T follicular helper cell (primary cell): ENCODE measurements around the gene TRIM17.

Source experiments
- DNase-seq: peaks from one replicate; pipeline ENCODE4 v3.0.0-alpha.2; 2020; ENCODE audit warnings: low read depth

The TRIM17 gene

DNA sequence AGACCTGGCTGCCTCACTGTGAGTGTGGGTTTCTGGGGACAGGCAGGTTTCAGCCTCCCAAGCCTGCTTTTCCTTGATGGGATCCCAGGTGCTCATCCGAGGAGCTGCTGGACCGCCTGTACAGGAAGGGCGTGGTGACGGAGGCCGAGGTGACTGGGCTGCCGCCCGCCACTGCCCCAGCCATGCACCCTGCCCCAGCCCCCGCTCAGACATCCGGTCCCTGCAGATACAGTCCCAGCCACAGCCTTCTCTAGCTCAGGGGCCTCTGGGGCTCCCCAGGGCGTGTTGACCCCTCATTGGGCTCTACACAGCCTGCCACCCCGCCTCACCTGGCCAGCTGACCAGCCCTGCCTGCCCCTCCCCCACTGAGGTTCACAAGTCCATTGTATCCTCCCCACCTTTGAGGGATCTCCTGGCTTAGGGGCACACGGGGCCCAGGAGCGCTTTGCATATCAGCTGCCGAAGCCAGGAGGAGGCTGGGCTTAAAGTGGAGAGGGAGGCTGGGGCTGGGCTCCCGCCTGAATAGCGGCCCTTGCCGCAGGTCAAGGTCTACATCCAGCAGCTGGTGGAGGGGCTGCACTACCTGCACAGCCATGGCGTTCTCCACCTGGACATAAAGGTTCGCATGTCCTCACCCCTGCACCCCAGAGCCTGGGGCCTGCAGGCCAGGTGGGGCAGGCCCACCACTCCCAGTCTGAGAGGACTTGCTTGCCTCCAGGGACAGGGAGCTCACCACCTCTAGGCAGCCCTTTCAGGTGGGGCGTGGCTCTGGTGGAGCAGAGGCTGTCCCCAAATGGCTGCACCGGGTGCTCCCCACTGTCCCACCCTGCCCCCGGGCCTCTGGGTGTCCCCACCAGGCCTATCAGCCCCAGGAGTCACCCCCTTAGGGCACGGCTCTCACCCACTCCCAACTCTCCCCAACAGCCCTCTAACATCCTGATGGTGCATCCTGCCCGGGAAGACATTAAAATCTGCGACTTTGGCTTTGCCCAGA lies 48.6 kb downstream of the TRIM17 start:
- DNase-seq: no peak

DNA sequence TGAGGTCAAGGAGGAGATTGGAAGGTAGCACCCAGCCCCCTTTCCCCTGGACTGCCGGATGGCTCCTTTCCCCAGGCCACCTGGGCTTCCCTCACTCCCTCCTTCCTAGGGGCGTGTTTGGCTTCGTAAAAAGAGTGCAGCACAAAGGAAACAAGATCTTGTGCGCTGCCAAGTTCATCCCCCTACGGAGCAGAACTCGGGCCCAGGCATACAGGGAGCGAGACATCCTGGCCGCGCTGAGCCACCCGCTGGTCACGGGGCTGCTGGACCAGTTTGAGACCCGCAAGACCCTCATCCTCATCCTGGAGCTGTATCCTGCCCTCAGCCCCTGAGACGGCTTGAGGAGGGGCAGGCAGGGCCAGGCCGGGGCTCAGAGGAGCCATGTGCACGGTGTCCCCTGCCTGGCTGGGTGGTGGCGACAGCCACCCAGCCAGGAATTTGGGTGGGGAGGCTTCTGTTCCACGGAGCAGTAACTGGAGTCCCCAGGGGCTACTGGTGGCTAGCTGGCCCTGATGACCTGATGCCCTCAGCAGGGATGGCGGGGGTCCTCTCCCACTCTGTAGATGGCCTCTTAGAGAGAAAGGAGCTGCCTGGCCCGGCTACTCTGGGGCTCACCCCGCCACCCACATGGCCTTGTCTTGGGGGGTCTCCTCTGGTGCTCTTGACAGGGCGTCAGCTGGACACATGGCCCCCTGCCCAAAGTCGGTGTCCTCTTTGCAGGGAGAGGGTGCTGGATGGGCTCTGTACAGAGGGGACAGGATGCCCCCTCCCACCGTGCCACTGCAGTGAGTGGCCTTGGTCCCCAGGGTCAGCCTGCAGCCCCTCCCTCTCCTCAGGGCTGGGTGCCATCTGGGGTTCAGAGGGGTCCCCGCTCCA lies 49.6 kb downstream of the TRIM17 start:
- DNase-seq: no peak

DNA sequence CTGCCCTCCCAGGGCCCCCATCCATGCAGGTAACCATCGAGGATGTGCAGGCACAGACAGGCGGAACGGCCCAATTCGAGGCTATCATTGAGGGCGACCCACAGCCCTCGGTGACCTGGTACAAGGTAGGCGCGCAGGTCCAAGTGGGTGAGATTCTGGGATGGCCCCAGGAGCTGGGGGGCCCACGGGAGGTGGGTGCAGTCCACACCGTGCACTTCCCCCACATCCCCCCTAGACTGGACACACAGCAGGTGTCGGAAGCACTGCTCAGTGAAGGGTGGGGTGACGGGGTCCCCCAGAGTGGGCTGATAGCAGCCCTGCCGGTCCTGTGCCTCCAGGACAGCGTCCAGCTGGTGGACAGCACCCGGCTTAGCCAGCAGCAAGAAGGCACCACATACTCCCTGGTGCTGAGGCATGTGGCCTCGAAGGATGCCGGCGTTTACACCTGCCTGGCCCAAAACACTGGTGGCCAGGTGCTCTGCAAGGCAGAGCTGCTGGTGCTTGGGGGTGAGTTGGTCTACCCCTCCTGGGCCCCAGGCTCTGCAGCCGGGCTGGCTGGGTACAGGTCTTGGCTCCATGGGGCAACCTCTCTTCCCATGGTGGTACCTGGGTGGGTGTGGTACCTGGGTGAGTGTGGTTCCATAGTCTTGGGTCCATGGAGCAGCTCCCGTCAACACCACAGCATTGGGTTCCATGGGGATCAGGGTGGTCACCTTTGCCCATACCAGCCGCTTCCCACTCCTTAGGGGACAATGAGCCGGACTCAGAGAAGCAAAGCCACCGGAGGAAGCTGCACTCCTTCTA lies 50.4 kb downstream of the TRIM17 start:
- no peak for DNase-seq

DNA sequence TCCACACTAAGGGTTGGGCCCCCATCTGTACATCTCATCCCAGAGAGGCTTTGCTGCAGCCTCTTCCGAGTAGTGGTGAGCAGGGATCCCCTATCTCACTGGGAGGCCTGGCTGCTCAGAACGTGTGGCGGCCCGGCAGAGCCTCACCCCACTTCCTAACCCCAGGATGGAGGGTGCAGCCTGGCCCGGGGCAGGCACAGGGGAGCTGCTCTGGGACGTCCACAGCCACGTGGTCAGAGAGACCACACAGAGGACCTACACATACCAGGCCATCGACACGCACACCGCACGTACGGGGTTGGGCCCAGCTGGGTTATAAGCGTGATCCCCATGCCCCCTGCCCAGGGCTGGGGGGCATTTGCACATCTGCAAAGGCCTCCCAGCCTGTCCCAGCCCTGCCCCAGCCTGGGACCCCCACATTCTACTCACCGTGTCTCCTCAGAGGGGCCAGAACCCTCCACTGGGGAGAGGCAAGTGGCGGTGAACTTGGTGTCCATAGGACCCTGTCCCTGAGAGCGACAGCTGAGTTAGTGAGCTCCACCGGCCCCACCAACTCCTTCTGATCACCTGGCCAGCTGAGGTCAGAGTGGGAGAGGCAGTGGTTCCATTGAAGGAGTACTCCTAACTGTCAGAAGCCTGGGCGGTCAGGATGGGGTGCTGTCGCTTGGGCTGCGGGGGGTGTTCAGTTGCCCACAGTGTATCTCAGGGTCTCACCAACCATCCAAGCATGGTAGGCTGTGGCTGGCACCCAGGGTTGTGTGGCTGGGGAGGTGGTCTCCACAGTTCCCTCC lies 51.2 kb downstream of the TRIM17 start:
- no peak for DNase-seq

DNA sequence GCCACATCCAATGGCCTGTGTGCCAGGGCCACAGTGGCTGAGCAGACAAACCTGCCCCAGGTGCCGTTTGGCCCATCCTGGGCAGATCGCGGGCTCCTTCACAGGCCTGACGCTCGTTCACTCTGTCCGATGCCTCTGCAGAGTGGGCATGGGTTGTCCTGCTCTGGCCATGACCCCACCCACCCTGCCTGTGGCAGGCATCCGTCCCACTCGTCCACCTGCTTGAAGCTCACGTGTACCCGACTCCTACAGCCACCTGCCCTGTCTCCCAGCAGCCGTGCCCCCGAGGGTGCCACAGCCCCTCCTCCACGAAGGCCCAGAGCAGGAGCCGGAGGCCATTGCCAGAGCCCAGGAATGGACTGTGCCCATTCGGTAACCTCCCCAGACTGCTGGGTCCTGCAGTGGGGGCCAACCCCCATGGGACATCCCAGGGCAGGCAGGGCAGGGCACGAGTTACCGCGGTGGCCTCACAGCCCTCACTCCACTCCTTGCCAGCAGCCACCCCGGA lies 51.9 kb downstream of the TRIM17 start:
- DNase-seq: no peak

DNA sequence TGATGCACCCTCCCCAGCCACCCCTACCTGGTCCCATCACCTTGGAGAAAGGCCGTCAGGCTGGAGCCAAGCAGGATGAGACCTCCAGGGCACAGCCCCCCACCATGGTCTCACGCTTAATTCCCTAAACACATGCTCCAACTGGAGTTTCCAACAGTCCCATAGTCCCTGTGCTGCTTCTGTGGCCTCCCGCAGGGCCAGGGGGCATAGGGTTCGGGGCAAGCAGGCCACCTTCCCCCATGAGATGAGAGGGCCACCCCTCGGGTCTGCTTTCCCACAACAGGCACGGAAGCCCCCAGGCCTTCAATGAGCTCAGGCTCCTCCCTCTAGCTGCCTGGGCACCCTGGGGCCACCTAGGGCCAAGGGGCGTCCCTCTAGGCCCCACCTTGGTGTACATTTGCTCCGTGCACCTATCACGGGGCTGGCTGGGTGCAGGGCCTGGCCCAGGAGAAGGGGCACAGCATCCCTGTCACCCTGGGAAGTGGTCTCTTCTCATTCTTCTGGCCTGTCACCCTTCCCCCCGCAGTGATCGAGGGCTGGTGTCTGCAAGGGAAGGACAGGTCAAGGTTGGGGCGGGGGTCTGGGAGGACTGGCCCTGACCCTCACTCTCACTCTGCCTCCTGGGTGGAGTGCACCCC lies 52.5 kb downstream of the TRIM17 start:
- no peak for DNase-seq

DNA sequence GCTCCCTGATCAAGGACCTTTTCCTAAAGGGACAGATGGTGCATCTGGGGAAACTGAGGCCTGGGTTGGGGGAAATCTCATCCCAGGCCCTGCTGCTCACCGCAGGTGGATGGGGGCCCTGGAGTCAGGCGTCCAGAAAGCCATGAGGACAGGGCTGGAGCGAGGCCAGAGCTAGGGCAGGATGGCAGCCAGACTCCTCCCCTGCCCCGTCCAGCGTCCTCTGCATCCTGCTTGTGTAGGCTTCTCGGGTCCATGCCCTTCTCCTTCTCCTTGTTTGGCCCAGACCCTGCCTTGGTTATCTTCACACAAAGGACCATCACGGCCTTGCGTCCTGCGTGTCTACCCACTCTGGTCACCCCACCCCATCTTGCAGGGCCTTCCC lies 53.0 kb downstream of the TRIM17 start:
- no peak for DNase-seq

DNA sequence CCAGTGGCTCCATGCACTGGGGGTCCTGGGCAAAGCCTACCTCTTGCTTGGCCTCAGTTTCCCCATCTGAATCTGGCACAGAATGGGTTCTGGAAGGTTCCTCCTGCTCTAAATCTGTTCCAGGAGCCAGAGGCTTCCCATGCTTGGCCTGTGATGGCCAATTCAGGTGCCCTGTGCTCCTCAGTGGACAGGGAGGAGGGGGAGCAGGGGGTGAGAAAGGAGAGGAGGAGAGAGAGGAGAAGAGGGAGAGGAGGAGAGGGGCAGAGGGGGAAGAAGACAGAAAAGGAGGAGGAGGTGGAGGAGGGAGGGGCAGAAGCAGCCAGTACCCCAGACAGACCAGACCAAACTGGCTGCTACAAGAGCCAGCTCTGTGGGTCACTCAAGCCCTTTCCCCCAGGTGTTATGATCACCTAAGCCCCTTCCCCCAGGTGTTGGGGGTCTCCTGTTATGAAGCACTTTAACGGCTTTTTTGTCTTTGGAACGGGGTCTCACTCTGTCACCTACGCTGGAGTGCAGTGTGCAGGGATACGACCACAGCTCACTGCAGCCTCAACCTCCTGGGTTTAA lies 53.7 kb downstream of the TRIM17 start:
- DNase-seq: no peak

DNA sequence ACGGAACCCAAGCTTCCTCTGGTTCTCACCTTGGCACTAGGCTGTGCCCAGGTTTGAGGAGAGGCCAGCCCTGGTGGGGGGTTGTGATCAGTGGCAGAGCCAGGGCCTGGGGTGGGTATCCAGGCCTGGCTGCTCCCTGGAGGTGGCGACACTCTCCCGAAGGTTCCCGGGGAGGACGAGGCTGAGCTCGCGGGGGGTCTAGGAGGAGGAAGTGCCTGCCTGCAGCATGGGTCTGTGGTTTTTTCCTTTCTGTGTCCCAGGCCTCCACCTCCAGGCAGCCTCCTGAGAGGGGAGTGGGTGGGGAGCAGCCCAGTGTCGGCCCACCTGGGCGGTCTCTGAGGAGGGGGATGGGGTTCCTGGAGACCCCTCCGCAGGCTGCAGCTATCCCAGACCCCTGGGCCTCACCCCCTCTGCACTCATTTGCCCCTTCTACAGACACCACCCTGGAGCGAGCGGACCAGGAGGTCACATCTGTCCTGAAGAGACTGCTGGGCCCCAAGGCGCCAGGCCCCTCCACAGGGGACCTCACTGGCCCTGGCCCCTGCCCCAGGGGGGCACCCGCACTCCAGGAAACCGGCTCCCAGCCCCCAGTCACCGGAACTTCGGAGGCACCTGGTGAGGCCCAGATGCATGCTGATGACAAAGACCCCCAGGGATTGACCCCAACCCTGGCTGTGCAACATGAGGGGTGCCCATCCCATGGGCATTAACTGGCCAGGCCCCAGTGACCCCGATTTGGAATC lies 54.3 kb downstream of the TRIM17 start:
- DNase-seq: no peak

DNA sequence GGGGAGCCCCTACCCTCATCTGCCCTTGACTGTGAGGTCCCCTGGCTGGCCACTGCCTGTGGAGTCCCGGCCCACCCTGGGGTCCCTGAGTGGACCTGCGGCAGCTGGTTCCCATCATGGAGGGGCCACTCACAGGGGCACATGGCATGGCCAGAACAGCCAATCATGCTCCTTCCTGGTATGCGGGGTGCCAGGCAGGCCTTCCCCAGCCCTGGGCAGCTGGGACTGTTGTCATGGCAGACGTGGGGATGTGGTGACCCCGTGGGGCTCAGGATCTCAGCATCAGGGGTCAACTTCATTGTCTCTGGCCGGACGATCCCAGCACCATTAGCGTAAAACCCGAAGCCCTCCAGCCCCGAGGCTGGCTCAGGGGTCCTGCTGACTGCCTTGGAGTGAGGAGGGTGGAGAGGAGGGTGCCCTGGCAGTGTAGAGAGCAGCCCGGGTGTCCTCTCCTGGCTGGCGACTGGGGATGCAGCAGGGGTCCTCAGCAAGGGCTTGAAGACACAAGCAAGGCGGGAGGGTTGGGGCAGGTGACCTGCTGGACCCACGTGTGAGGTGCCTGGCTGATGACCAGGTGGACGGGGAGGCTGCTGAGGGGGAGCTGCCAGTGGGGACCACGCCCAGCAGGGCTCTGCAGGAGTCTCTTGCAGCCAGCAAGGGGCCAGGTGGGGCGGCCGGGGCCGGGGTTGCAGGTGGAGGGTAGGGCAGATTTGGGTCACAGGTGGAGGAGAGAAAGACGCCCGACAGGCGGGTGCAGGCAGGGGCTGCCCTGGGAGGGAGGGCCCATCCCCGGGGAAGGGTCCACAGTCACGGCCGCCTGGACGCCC lies 55.1 kb downstream of the TRIM17 start:
- no peak for DNase-seq

DNA sequence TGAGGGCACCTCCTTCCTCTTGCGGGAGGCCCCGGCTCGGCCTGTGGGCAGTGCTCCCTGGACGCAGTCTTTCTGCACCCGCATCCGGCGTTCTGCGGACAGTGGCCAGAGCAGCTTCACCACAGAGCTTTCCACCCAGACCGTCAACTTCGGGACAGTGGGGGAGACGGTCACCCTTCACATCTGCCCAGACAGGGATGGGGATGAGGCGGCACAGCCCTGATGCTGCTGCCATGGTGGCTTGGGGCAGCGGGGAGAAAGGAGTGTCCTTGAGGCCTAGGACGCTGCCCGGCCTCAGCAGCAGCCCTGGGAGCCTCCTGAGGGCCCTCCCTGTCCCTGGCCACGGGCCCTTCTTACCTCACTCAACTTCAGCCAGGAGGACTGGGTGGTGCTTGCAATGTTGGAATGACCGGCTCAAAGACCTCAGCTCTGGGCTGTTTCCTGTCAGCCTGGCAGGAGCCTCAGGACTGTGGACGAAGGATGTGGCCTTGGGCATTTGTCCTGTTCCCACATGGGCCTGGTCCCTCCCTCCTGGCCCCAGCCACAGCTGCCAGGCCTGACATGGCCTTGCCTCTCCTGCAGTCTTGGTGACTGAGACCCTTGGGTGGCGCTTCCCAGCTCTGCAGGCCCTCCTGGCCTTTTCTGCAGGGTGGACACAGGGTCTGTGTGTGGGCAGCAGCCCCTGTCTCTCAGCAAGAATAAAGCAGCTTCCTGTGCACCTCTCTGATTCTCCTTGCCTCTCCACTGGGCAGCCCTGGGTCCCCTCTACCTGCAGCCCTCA lies 55.9 kb downstream of the TRIM17 start:
- DNase-seq: no peak

DNA sequence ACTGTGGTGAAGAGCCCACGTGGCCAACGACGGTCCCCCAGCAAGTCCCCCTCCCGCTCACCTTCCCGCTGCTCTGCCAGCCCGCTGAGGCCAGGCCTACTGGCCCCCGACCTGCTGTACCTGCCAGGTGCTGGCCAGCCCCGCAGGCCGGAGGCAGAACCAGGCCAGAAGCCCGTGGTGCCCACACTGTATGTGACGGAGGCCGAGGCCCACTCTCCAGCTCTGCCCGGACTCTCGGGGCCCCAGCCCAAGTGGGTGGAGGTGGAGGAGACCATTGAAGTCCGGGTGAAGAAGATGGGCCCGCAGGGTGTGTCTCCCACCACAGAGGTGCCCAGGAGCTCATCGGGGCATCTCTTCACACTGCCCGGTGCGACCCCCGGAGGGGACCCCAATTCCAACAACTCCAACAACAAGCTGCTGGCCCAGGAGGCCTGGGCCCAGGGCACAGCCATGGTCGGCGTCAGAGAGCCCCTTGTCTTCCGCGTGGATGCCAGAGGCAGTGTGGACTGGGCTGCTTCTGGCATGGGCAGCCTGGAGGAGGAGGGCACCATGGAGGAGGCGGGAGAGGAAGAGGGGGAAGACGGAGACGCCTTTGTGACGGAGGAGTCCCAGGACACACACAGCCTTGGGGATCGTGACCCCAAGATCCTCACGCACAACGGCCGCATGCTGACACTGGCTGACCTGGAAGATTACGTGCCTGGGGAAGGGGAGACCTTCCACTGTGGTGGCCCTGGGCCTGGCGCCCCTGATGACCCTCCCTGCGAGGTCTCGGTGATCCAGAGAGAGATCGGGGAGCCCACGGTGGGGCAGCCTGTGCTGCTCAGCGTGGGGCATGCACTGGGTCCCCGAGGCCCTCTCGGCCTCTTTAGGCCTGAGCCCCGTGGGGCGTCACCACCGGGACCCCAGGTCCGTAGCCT lies 56.8 kb downstream of the TRIM17 start:
- DNase-seq: no peak

DNA sequence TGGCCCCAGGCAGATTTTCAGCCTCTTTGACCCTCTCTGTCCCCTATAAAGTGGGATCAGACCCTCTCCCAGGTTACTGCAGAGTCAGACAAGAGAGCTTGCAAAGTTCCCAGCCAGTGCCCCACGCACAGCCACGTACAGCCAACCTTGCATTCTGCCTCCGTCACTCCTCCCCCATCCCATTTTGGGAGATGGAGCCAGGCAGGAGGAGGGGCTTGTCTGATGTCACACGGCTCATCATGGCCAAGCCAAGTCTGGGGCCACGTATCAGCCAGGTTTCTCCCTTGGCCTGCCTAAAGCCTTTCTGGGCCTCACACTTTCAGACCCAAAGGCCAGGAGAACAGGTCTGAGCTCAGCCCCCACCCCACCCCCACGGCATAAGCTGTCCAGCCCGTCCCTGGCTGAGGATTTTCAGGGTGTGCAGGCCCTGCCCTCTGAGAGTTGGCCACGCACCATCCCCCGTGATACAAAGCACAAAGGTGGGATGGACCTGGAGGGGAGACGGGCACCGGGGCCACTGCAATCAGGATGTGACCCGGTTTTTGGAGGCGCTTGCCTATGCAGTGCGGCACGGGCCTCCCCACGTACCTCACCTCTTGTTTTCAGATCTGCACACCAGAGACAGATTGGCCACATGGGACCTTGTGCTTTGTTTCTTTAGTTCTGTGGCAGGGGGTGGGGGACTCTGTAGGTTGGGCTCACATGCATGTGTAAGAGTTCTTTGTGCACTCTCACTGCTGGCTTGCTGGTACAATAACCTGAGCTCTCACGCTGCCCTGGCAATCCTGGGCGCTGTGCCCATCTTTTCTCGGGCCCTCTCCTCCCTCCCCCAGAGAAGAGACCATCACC lies 57.7 kb downstream of the TRIM17 start:
- DNase-seq: no peak

DNA sequence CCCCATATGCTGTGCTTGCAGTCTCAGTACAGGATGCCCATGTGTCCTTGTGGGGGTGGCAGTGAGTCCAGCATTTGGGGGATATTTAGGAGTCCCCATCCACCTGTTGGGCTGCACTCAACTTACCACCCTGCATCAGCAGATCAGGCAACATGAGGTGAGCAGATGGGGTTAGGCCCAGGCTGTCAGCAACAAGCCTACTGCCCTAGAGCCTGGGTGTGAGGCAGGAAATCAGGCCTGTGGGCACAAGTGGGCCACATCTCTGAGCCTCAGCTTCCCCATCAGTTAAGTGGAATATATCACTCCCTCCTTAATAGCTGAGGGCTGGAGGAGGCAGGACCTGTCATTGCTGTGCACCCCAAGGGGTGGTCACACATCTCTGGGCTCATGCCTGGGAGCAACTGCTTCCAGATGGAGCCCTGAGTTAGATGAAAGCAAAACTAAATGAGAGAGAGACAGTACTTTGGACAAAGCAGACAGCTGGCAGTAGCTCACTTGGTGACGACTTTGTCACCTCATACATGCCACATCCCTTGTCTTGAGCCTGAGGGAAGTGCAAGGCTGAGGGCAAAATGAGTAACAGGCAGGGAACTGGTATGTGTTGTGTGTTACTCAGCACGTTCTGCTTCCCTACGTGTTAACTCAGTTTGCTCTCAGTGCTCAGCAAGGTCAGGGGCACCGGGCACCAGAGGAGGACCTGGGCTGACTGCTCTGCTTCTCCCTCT lies 58.5 kb downstream of the TRIM17 start:
- DNase-seq: no peak
